GM21825 (cell line): Measurements from ENCODE around the gene SAC3D1.

Source experiments
- ATAC-seq: cut with Tn5 transposase; IDR thresholded peaks from one replicate; pipeline ENCODE4 v1.9.1; 2021; ENCODE audit warnings: mild to moderate bottlenecking, moderate library complexity; ENCODE audit not compliant: unreplicated experiment

The SAC3D1 gene

GRCh38 chr11:65086809-65087208 lies 45.8 kb downstream of the SAC3D1 start:
- no peak for ATAC-seq

- ATAC-seq, result no peak
Observed at GRCh38 chr11:65087216-65087615, 46.2 kb downstream of the SAC3D1 start.

- ATAC-seq, result no peak
Observed at GRCh38 chr11:65087827-65088226, 46.8 kb downstream of the SAC3D1 start.

- ATAC-seq, result no peak
Observed at GRCh38 chr11:65089621-65090020, 48.6 kb downstream of the SAC3D1 start.

GRCh38 chr11:65090628-65091027 lies 49.6 kb downstream of the SAC3D1 start:
- ATAC-seq, result no peak
